Measurements from ENCODE around the gene ACSBG1. TPM values are rescaled to one million over a fixed set of nuclear protein-coding genes. Genes with fewer than 3 reads are reported as not detected.
A peak's percentile ranks its signal among the peaks of the same experiment; 100 is the strongest.

Gene ACSBG1
- total RNA-seq, 1 experiment from 2014 or later = 1.2 TPM

GRCh38 chr15:78139578-78139977 is 94.8 kb downstream of the ACSBG1 start:
- CTCF ChIA-PET = interaction anchor here (1.2 kb wide), 1 partner anchor 9 kb away, joined by 17 read pairs; no protein-coding TSS in a partner anchor
- Histone ChIP-seq H3K9me3 (ENCODE audit: insufficient read depth, low read depth) (no peaks in the 10 kb centered on the region), H3K4me3 (no peak overlapping the region), H3K27ac (no peak overlapping the region), H3K36me3 (ENCODE audit: low read depth) (no peaks in the 10 kb centered on the region), H3K9me2 (ENCODE audit: insufficient read depth) (no peaks in the 10 kb centered on the region), H3K4me2 (no peak overlapping the region), H4K20me1 (ENCODE audit: insufficient read depth) (no peaks in the 10 kb centered on the region), H3K27me3 (ENCODE audit: insufficient read depth, low read depth) (no peaks in the 10 kb centered on the region), H3K4me1 (replicated peaks; ENCODE audit: insufficient read depth) (peaks cover 2% of the 10 kb centered on the region), H3F3A (ENCODE audit: insufficient read depth, low read depth) (no peaks in the 10 kb centered on the region), H2AFZ (no peak overlapping the region), H3K79me2 (ENCODE audit: low read depth) (no peaks in the 10 kb centered on the region)
- no peak for TF ChIP-seq EZH2 (IDR thresholded peaks at IDR 0.05; ENCODE audit: low read depth)
- TF ChIP-seq CTCF (conservative IDR thresholded peaks at IDR 0.05) = no peak
- intact Hi-C loops (cut with micrococcal nuclease; ENCODE audit: unreplicated experiment) = no loop called here
- no peak for DNase-seq
- no TSS peak for BruUV-seq (replicated peaks)
- POLR2A ChIA-PET (ENCODE audit: unreplicated experiment) = interaction anchor here (0.5 to 0.7 kb wide), 3 partner anchors 8 to 563 kb away, joined by 3 to 5 read pairs (median 4); no protein-coding TSS in a partner anchor

GRCh38 chr15:78133801-78134200 is 100.6 kb downstream of the ACSBG1 start:
- intact Hi-C loops (cut with micrococcal nuclease; ENCODE audit: unreplicated experiment) = loop anchor here (1.0 to 5.0 kb wide), 3 partner anchors 16 to 64 kb away; partner anchors contain the start of gene IDH3A
- peak overlapping the region; percentile 65 for H3K27ac ChIP-seq
- H4K20me1 ChIP-seq (ENCODE audit: insufficient read depth) = no peaks in the 10 kb centered on the region
- peak; percentile 63 to 98 for DNase-seq
- BruUV-seq (replicated peaks) = no TSS peak
- H3K36me3 ChIP-seq (ENCODE audit: low read depth) = no peaks in the 10 kb centered on the region
- H3K4me3 ChIP-seq = no peak overlapping the region
- TF ChIP-seq CTCF (conservative IDR thresholded peaks at IDR 0.05) (no peak), EZH2 (IDR thresholded peaks at IDR 0.05; ENCODE audit: low read depth) (no peak)
- H3K27me3 ChIP-seq (ENCODE audit: insufficient read depth, low read depth) = no peaks in the 10 kb centered on the region
- ChIA-PET CTCF (no interaction called here), POLR2A (ENCODE audit: unreplicated experiment) (no interaction called here)
- H2AFZ ChIP-seq = no peak overlapping the region
- H3K9me3 ChIP-seq (ENCODE audit: insufficient read depth, low read depth) = no peaks in the 10 kb centered on the region
- H3K79me2 ChIP-seq (ENCODE audit: low read depth) = no peaks in the 10 kb centered on the region
- peaks cover 30% of the 10 kb centered on the region for H3K4me1 ChIP-seq (replicated peaks; ENCODE audit: insufficient read depth)
- H3K9me2 ChIP-seq (ENCODE audit: insufficient read depth) = no peaks in the 10 kb centered on the region
- H3F3A ChIP-seq (ENCODE audit: insufficient read depth, low read depth) = peaks cover 18% of the 10 kb centered on the region
- peak overlapping the region; percentile 70 for H3K4me2 ChIP-seq

- Histone ChIP-seq H3K9me2 (ENCODE audit: insufficient read depth) (no peaks in the 10 kb centered on the region), H3K4me2 (peak within 1 kb of the TSS; percentile 97), H3K4me1 (replicated peaks; ENCODE audit: insufficient read depth) (peaks cover 36% of the 10 kb centered on the region), H3F3A (ENCODE audit: insufficient read depth, low read depth) (peaks cover 18% of the 10 kb centered on the region), H3K9me3 (ENCODE audit: insufficient read depth, low read depth) (no peaks in the 10 kb centered on the region), H4K20me1 (ENCODE audit: insufficient read depth) (no peaks in the 10 kb centered on the region), H2AFZ (peak within 1 kb of the TSS; percentile 94), H3K36me3 (ENCODE audit: low read depth) (no peaks in the 10 kb centered on the region), H3K79me2 (ENCODE audit: low read depth) (no peaks in the 10 kb centered on the region), H3K27ac (no peak within 1 kb of the TSS), H3K27me3 (ENCODE audit: insufficient read depth, low read depth) (no peaks in the 10 kb centered on the region), H3K4me3 (peak within 1 kb of the TSS; percentile 93)
- intact Hi-C loops (cut with micrococcal nuclease; ENCODE audit: unreplicated experiment) = loop anchor here (1.0 to 5.0 kb wide), 3 partner anchors 46 to 110 kb away; no protein-coding TSS in a partner anchor
- peak; percentile 49 to 72 for DNase-seq
- TSS peak; percentile 54 for BruUV-seq (replicated peaks)
- ChIA-PET CTCF (interaction anchor here (0.7 to 1.2 kb wide), 3 partner anchors 11 to 64 kb away, joined by 3 to 4 read pairs (median 3); no protein-coding TSS in a partner anchor), POLR2A (ENCODE audit: unreplicated experiment) (interaction anchor here (0.6 kb wide), 2 partner anchors 82 to 377 kb away, joined by 8 read pairs; no protein-coding TSS in a partner anchor)
- TF ChIP-seq EZH2 (IDR thresholded peaks at IDR 0.05; ENCODE audit: low read depth) (no peak), CTCF (conservative IDR thresholded peaks at IDR 0.05) (peak; percentile 70)
Measured at GRCh38 chr15:78131295-78132061, 102.9 kb downstream of the ACSBG1 start, which contains the start of gene CIB2. TSS of gene CIB2 (minus strand) at chr15:78131445. CDS start at chr15:78131215, 230 bp downstream.

All from PC-9 (cell line).